Endothelial cell of umbilical vein (primary cell): ENCODE measurements around the gene IL16. TPM values are rescaled to one million over a fixed set of nuclear protein-coding genes. Genes with fewer than 3 reads are reported as not detected.

Experiments
- BruUV-seq: library from RNA; stranded (reverse); fragments of 400-500 nt; replicated peaks from 2 replicates; lab custom pipeline; 2021; lab: Mats Ljungman, UMichigan
- CTCF ChIA-PET: fragments of 300-600, 350-600 bp; sonication (Branson Sonifier 250); formaldehyde crosslinking; loops from one replicate; lab custom pipeline; 2021; ENCODE audit warnings: antibody characterized with exemption, inconsistent platforms; lab: Charles Lee
- POLR2A ChIA-PET: fragments of 300-600, 350-600 bp; sonication (Branson Sonifier 250); formaldehyde crosslinking; loops from one replicate; lab custom pipeline; 2021; ENCODE audit warnings: antibody characterized with exemption, inconsistent platforms; lab: Charles Lee
- DNase-seq: peaks from one replicate; pipeline ENCODE4 v3.0.0-alpha.2; 2011; ENCODE audit warnings: low read depth, low spot score
- FAIRE-seq: peaks from 2 replicates; lab custom pipeline; 2011; peaks lifted over from hg19 to GRCh38; lab: Jason Lieb, UNC
- H2AFZ ChIP-seq: 2 replicates; pipeline ENCODE4 v1.6.0; 2012; ENCODE audit warnings: low read depth, low read length, control low read depth, inconsistent platforms
- H3K27ac ChIP-seq: 2 replicates; pipeline ENCODE4 v1.5.1; 2011; ENCODE audit warnings: low read depth, mild to moderate bottlenecking, control low read depth, low read length, moderate library complexity; ENCODE audit not compliant: insufficient read depth
- H3K27me3 ChIP-seq, 2 experiments: 2 replicates each; pipeline versions ENCODE4 v1.6.0 to v1.6.1; 2011; ENCODE audit warnings: low read length in 2 of 2, mixed read lengths in 1 of 2; ENCODE audit not compliant: control insufficient read depth in 2 of 2, insufficient read depth in 2 of 2
- H3K36me3 ChIP-seq, 2 experiments: 2 replicates in 1 of 2; 3 replicates in 1 of 2; pipeline ENCODE4 v1.5.1; 2011; ENCODE audit warnings: low read length in 2 of 2, mild to moderate bottlenecking in 1 of 2, moderate library complexity in 1 of 2; ENCODE audit not compliant: control insufficient read depth in 2 of 2, insufficient read depth in 2 of 2; ENCODE audit errors: extremely low read depth in 1 of 2
- H3K4me1 ChIP-seq: 3 replicates; pipeline ENCODE4 v1.5.1; 2011; ENCODE audit warnings: mild to moderate bottlenecking, low read length; ENCODE audit not compliant: control insufficient read depth, insufficient read depth; ENCODE audit errors: extremely low read depth
- H3K4me2 ChIP-seq: 2 replicates; pipeline ENCODE4 v1.6.1; 2011; ENCODE audit warnings: low read length, control low read depth, mixed read lengths; ENCODE audit not compliant: insufficient read depth
- H3K4me3 ChIP-seq, 3 experiments: fragments of 200-600 bp in 1 of 3; sonication (generic), shearing (Covaris generic) in 1 of 3; replicated peaks in 1 of 3; 2 replicates each; pipeline ENCODE4 v1.5.1; 2011 to 2016; ENCODE audit warnings: control low read depth in 3 of 3, low read length in 3 of 3, mild to moderate bottlenecking in 2 of 3, inconsistent platforms in 1 of 3, low read depth in 1 of 3, moderate library complexity in 1 of 3; ENCODE audit not compliant: insufficient read depth in 1 of 3
- H3K79me2 ChIP-seq: 2 replicates; pipeline ENCODE4 v1.6.0; 2012; ENCODE audit warnings: low read length, inconsistent platforms; ENCODE audit not compliant: control insufficient read depth, insufficient read depth
- H3K9ac ChIP-seq: replicated peaks from 2 replicates; pipeline ENCODE3; 2011; ENCODE audit warnings: low read length, control low read depth; ENCODE audit not compliant: insufficient read depth; ENCODE audit errors: extremely low read depth
- H3K9me1 ChIP-seq: replicated peaks from 3 replicates; pipeline ENCODE4 v1.6.0; 2011; ENCODE audit warnings: mild to moderate bottlenecking, low read length; ENCODE audit not compliant: control insufficient read depth, insufficient read depth; ENCODE audit errors: extremely low read depth
- H3K9me3 ChIP-seq: replicated peaks from 2 replicates; pipeline ENCODE4 v1.5.1; 2012; ENCODE audit warnings: low read length, inconsistent platforms; ENCODE audit not compliant: control insufficient read depth, insufficient read depth
- H4K20me1 ChIP-seq: replicated peaks from 2 replicates; pipeline ENCODE3; 2011; ENCODE audit warnings: mild to moderate bottlenecking, low read length; ENCODE audit not compliant: control insufficient read depth, insufficient read depth; ENCODE audit errors: extremely low read depth
- CTCF ChIP-seq, 2 donors: IDR thresholded peaks; 1 replicate in 1 of 2; 2 replicates in 1 of 2; pipeline ENCODE4 v1.5.1; 2011; ENCODE audit warnings: low read length in 2 of 2, mild to moderate bottlenecking in 2 of 2, moderate library complexity in 2 of 2, control low read depth in 1 of 2, inconsistent platforms in 1 of 2, low read depth in 1 of 2; ENCODE audit not compliant: insufficient read depth in 1 of 2; ENCODE audit errors: extremely low read depth in 1 of 2
- EZH2 ChIP-seq: IDR thresholded peaks from 2 replicates; pipeline ENCODE4 v1.6.1; 2012; ENCODE audit warnings: borderline replicate concordance, low read depth, mild to moderate bottlenecking, moderate library complexity, low read length, inconsistent platforms; ENCODE audit not compliant: severe bottlenecking
- FOS ChIP-seq: IDR thresholded peaks from 2 replicates; pipeline ENCODE4 v1.6.1; 2011; ENCODE audit warnings: mild to moderate bottlenecking, low read length, moderate library complexity, borderline replicate concordance; ENCODE audit not compliant: insufficient read depth
- GATA2 ChIP-seq: IDR thresholded peaks from 2 replicates; pipeline ENCODE4 v1.7.0; 2011; ENCODE audit warnings: low read depth, mild to moderate bottlenecking, moderate library complexity, mixed read lengths, low read length; ENCODE audit not compliant: insufficient read length, insufficient read depth
- JUN ChIP-seq: IDR thresholded peaks from 2 replicates; pipeline ENCODE4 v1.6.1; 2011; ENCODE audit warnings: borderline replicate concordance, low read depth; ENCODE audit not compliant: insufficient read length, insufficient read depth
- MAX ChIP-seq: IDR thresholded peaks from 2 replicates; pipeline ENCODE4 v1.6.1; 2011; ENCODE audit not compliant: insufficient read depth, insufficient read length
- MYC ChIP-seq: IDR thresholded peaks from one replicate; pipeline ENCODE4 v1.6.1; 2011; ENCODE audit warnings: mild to moderate bottlenecking, low read depth, low read length
- POLR2A ChIP-seq: IDR thresholded peaks from 2 replicates; pipeline ENCODE4 v1.6.1; 2012; ENCODE audit warnings: low read depth, mild to moderate bottlenecking, control low read depth, low read length
- POLR2AphosphoS5 ChIP-seq: IDR thresholded peaks from 2 replicates; pipeline ENCODE4 v1.6.1; 2012; ENCODE audit warnings: low read depth, mild to moderate bottlenecking, control low read depth, low read length, moderate library complexity; ENCODE audit not compliant: insufficient read depth
- dilution Hi-C: fragments of 300-500 bp; cut with MboI; formaldehyde crosslinking; loops from one replicate; pipeline ENCODE4 v1.15.0; 2019; ENCODE audit warnings: low sequenced_read_pairs; ENCODE audit not compliant: extremely low pct_ligation_motif_present
- intact Hi-C: fragments of 100-400 bp; cut with micrococcal nuclease; formaldehyde crosslinking; loops from one replicate; pipeline ENCODE4 v1.10.0; 2022
- polyA plus RNA-seq, 4 experiments: library from polyadenylated mRNA; depleted of rRNA in 3 of 4; stranded (reverse) in 3 of 4; unstranded in 1 of 4; fragments of >200 nt; gene quantifications; 2 replicates each; pipeline versions ENCODE4 v1.2.1 to v1.2.3, GENCODE V29; 2011 to 2012; ENCODE audit warnings: missing spikeins in 1 of 4
- total RNA-seq: library from RNA; stranded (reverse); gene quantifications from 2 replicates; pipeline ENCODE4 v1.2.3, GENCODE V29; 2021

The IL16 gene
- total and polyA plus RNA-seq, 2 donors (not counting 3 experiments of a cell fraction or from before 2014, with no cell fraction given): 0.29 to 2.1 TPM

GRCh38 chr15:81304226-81304625 is 107.5 kb downstream of the IL16 start:
- Histone ChIP-seq H3K9me1 (no peaks in the 10 kb centered on the region), H3K4me2 (no peak overlapping the region), H3K4me1 (no peaks in the 10 kb centered on the region), H3K4me3 (no peak overlapping the region), H3K36me3 (no peaks in the 10 kb centered on the region), H3K9me3 (no peaks in the 10 kb centered on the region), H3K27me3 (no peaks in the 10 kb centered on the region), H4K20me1 (no peaks in the 10 kb centered on the region), H3K79me2 (no peaks in the 10 kb centered on the region), H2AFZ (no peak overlapping the region), H3K27ac (no peak overlapping the region), H3K9ac (no peak overlapping the region)
- ChIA-PET CTCF (interaction anchor here (1.8 kb wide), 1 partner anchor 38 kb away, joined by 5 read pairs; no protein-coding TSS in a partner anchor), POLR2A (no interaction called here)
- DNase-seq: no peak
- dilution Hi-C loops: no loop called here
- intact Hi-C loops: no loop called here
- no peak for FAIRE-seq
- BruUV-seq: no TSS peak
- TF ChIP-seq GATA2: no peak
- no peak for TF ChIP-seq MAX
- TF ChIP-seq POLR2AphosphoS5: no peak
- TF ChIP-seq POLR2A: no peak
- no peak for TF ChIP-seq EZH2
- no peak for TF ChIP-seq CTCF (IDR thresholded peaks at IDR 0.05; ENCODE audit: extremely low read depth in 1 of 2, insufficient read depth in 1 of 2, low read depth in 1 of 2, low read length in 2 of 2)
- no peak for TF ChIP-seq FOS
- no peak for TF ChIP-seq JUN
- TF ChIP-seq MYC: no peak
